Glutamatergic neuron (in vitro differentiated cells): ENCODE results near the gene HAUS3. TPM values are rescaled to one million over a fixed set of nuclear protein-coding genes. Genes with fewer than 3 reads are reported as not detected.

Source experiments
- DNase-seq: peaks from one replicate; pipeline ENCODE4 v3.0.0; 2022
- H3K27ac Mint-ChIP-seq: one replicate; pipeline ENCODE4 v1.8.0; 2020; ENCODE audit warnings: mild to moderate bottlenecking, mixed read lengths, inconsistent platforms; ENCODE audit not compliant: unreplicated experiment
- H3K27me3 Mint-ChIP-seq: one replicate; pipeline ENCODE4 v1.8.0; 2020; ENCODE audit warnings: mild to moderate bottlenecking, moderate library complexity, mixed read lengths, inconsistent platforms; ENCODE audit not compliant: unreplicated experiment
- H3K36me3 Mint-ChIP-seq: one replicate; pipeline ENCODE4 v1.8.0; 2020; ENCODE audit warnings: mild to moderate bottlenecking, mixed read lengths, inconsistent platforms; ENCODE audit not compliant: unreplicated experiment
- H3K4me1 Mint-ChIP-seq: one replicate; pipeline ENCODE4 v1.8.0; 2020; ENCODE audit warnings: mild to moderate bottlenecking, low read depth, mixed read lengths, inconsistent platforms; ENCODE audit not compliant: unreplicated experiment
- H3K4me3 Mint-ChIP-seq: one replicate; pipeline ENCODE4 v1.8.0; 2020; ENCODE audit warnings: mild to moderate bottlenecking, mixed read lengths, inconsistent platforms; ENCODE audit not compliant: unreplicated experiment
- H3K9me3 Mint-ChIP-seq: one replicate; pipeline ENCODE4 v1.8.0; 2020; ENCODE audit warnings: mild to moderate bottlenecking, moderate library complexity, mixed read lengths, inconsistent platforms; ENCODE audit not compliant: unreplicated experiment
- total RNA-seq: library from RNA; stranded (reverse); fragmentation: NEBNext Ultra II Directional; extraction: Animal tissue kit (Norgen Biotek cat#: 25700); gene quantifications from one replicate; pipeline ENCODE4 v1.2.1, GENCODE V29; 2021; ENCODE audit not compliant: unreplicated experiment
- TF ChIP-seq, protein P1 (sequence below): fragments of 200-600 bp; sonication (generic); IDR thresholded peaks from one replicate; pipeline ENCODE4 v1.5.0; 2021; ENCODE audit not compliant: partially characterized antibody, unreplicated experiment

Gene HAUS3
- total RNA-seq, 1 donor from 2014 or later, result 15.6 TPM

DNA sequence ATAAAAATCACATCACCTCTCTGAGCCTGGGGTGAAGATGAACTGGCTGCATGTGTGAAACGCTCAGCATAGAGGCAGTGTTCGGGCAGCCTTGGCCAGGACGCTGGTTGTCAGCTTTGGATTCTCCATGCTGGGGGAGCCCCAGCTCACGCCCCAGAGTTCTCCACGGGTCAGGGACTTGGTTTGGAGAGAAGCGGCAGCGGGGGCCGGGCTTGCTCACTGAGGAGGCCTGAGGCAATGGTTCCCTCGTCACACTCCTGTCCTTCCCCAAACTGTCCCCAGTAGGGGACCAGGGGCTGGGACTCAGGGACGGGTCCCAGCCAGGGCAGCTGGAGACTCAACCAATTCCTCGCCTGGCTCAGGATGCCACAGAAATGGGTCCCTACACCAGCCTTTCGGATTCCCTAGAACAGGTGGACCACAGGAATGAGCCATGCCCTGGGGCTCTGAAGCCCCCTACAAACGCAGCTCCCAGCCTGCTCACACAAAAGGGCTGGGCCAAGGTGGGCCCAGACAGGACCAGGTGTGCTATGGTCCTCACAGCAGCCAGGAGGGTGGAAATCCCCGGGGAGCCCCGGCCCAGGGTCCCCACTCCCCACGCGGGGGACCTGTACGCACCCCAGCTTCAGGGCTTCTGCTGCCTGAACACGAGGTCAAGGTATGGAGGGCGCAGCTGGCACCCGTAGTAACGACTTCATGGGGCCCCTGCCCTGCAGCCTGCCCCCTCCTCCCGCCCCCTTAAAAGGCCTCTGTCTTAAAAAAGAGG, 18.6 kb upstream of the HAUS3 start:
- no peaks in the 10 kb centered on the region for H3K36me3 Mint-ChIP-seq
- peaks cover 3% of the 10 kb centered on the region for H3K9me3 Mint-ChIP-seq
- H3K4me1 Mint-ChIP-seq, result peaks cover 11% of the 10 kb centered on the region
- no peaks in the 10 kb centered on the region for H3K27me3 Mint-ChIP-seq
- TF ChIP-seq, protein P1, sequence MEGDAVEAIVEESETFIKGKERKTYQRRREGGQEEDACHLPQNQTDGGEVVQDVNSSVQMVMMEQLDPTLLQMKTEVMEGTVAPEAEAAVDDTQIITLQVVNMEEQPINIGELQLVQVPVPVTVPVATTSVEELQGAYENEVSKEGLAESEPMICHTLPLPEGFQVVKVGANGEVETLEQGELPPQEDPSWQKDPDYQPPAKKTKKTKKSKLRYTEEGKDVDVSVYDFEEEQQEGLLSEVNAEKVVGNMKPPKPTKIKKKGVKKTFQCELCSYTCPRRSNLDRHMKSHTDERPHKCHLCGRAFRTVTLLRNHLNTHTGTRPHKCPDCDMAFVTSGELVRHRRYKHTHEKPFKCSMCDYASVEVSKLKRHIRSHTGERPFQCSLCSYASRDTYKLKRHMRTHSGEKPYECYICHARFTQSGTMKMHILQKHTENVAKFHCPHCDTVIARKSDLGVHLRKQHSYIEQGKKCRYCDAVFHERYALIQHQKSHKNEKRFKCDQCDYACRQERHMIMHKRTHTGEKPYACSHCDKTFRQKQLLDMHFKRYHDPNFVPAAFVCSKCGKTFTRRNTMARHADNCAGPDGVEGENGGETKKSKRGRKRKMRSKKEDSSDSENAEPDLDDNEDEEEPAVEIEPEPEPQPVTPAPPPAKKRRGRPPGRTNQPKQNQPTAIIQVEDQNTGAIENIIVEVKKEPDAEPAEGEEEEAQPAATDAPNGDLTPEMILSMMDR, result no peak
- no peak overlapping the region for H3K27ac Mint-ChIP-seq
- DNase-seq, result peak; percentile 20
- H3K4me3 Mint-ChIP-seq, result peak overlapping the region; percentile 70

DNA sequence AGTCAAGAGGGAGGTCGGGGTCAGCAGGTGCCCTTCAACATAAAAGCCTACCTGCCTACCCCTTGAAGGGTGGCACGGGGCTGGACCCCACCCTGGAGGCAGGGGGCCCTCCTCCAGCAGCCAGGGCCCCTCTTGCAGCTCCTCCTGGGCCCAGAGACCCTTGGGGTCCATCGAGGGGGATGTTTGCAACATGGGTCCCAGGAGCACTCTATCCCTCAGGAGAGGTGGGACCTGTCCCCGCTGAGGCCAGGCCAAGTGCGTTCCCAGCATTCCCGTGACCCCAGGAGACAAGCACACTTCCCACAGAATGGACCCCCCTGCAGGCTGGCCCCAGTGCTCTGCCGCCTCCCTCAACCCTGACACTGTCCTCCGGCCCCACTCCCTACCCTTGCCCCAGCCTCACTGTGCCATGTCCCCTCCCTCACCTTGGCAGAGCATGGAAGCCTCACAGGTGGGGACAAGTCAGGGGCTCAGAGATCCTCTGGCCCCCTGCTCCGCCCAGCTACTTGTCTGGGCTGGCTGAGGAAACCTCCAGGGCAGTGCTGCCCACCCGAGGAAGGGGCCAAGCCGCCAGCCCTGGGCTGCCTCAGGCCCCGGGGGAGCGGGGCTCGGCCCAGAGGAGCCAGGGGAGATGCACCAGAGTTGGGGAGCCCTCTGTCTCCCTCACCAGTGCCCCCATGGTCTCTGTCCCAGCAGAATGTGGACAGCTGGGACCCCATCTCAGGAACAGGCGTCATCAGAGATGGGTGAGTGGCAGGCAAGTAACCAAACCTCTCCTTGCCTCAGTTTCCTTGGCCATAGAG, 17.8 kb upstream of the HAUS3 start:
- Mint-ChIP-seq H3K36me3 (peaks cover 2% of the 10 kb centered on the region), H3K4me1 (peaks cover 12% of the 10 kb centered on the region), H3K9me3 (peaks cover 3% of the 10 kb centered on the region), H3K27ac (no peak overlapping the region), H3K27me3 (no peaks in the 10 kb centered on the region), H3K4me3 (peak overlapping the region; percentile 70)
- peak; percentile 14 for DNase-seq
- TF ChIP-seq, protein P1, result no peak

DNA sequence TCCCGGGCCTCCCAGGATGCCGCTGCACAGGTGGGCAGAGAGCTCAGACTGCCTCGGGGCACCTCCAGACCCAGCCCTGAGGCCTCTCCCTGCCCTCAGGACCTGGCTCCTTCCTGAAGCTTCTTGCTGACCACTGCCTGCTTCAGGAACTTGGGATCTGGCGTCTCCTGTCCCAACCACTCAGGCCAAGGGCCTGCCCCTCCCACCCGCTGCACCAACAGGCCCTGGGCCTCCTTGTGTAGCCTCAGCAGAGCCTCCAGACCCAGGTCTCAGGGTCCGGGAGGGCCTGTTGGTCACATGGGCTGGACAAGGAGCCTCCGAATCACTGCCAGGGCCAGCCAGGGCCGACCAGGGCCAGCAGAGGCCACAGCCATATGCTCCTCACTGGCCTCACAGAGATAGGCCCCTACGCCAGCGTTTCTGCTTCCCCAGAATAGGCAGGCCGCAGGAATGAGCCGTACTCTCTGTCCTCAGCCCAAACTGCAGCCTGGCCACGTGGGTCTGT, 17.2 kb upstream of the HAUS3 start:
- TF ChIP-seq, protein P1, result no peak
- H3K4me1 Mint-ChIP-seq, result peaks cover 18% of the 10 kb centered on the region
- H3K4me3 Mint-ChIP-seq, result no peak overlapping the region
- H3K27me3 Mint-ChIP-seq, result no peaks in the 10 kb centered on the region
- H3K9me3 Mint-ChIP-seq, result peaks cover 4% of the 10 kb centered on the region
- H3K27ac Mint-ChIP-seq, result no peak overlapping the region
- DNase-seq, result peak; percentile 14
- peaks cover 9% of the 10 kb centered on the region for H3K36me3 Mint-ChIP-seq

DNA sequence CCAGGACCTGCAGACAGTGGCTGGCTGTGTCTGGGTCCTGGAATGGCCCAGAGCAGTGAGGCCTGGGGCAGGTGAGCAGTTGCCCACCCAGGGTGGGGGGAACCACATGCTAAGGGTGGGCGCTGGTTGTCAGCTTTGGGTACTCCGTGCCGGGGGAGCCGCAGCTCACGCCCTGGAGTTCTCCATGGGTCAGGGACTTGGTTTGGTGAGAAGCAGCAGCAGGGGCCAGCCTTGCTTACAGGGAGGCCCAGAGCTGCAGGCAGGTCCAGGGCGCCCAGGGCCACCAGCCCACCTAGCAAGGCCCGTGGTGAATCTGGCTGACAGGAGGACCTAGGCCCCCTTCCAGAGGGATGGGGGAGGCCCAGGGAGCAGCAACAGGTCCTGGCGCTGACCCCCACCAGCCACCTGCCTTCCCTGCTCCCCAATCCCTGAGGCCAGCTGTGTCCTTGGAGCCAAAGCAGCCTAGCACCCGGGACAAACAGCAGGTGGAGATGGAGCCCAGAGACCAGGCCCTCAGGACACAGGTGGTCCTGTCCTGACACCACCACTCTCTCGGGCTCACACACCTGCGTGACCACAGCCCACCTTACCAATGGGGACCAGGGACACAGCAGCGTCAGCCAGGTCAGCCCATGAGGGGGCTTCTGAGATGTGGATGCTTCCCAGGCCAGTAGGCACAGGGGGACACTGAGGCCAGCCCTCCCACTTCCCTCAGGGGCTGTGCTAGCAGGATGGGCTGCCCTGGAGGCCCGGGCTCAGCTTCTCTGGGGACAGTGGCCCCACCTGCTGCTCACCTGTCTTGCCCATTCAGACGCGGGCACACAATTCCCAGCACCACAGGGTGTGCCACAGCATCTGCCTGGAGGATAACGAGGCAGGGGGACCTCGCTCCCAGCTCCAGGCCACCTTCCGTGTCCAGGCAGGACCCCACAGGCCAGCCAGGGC, 16.4 kb upstream of the HAUS3 start:
- Mint-ChIP-seq H3K4me1 (peaks cover 17% of the 10 kb centered on the region), H3K9me3 (peaks cover 4% of the 10 kb centered on the region), H3K4me3 (no peak overlapping the region), H3K36me3 (peaks cover 9% of the 10 kb centered on the region), H3K27me3 (no peaks in the 10 kb centered on the region), H3K27ac (no peak overlapping the region)
- DNase-seq, result peak; percentile 12
- TF ChIP-seq, protein P1, result no peak
